HG03571 (cell line): ENCODE data around the gene APOC4.
"Not testable (repeated sequence)": the region's sequence is repeated elsewhere in the genome, so short reads cannot be mapped to it uniquely, and the experiment has no call there.

ENCODE experiments used
- ATAC-seq: cut with Tn5 transposase; IDR thresholded peaks from one replicate; pipeline ENCODE4 v1.9.1; 2021; ENCODE audit not compliant: unreplicated experiment

The APOC4 gene

GRCh38 chr19:44942067-44942571, at the start of gene APOC4:
TSS of gene APOC4 (plus strand) at chr19:44942237. CDS start at chr19:44942278, 41 bp downstream.
- no peak for ATAC-seq

- ATAC-seq, result no peak
These were observed 49.1 kb upstream of the APOC4 start for GRCh38 chr19:44892932-44893331.

- no peak for ATAC-seq
These were observed 48.5 kb upstream of the APOC4 start for GRCh38 chr19:44893332-44894051.

- no peak for ATAC-seq
These were observed 48.0 kb upstream of the APOC4 start for GRCh38 chr19:44894052-44894400.

- no peak for ATAC-seq
These were observed 47.1 kb upstream of the APOC4 start for GRCh38 chr19:44894946-44895345.

- ATAC-seq, result no peak
These were observed 44.2 kb upstream of the APOC4 start for GRCh38 chr19:44897835-44898234.

GRCh38 chr19:44900328-44901244, 41.5 kb upstream of the APOC4 start:
- ATAC-seq, result no peak

- no peak for ATAC-seq
These were observed 38.8 kb upstream of the APOC4 start for GRCh38 chr19:44903216-44903601.

GRCh38 chr19:44903602-44904425, 38.2 kb upstream of the APOC4 start:
- ATAC-seq, result no peak

- ATAC-seq, result no peak
These were observed 37.5 kb upstream of the APOC4 start for GRCh38 chr19:44904426-44904994.

GRCh38 chr19:44905437-44906160, 36.4 kb upstream of the APOC4 start, which contains the start of gene APOE:
TSS of gene APOE (plus strand) at chr19:44905796. CDS start at chr19:44906625, 829 bp downstream.
- no peak for ATAC-seq

GRCh38 chr19:44907613-44908012, 34.4 kb upstream of the APOC4 start:
- ATAC-seq, result no peak

GRCh38 chr19:44908074-44908835, 33.8 kb upstream of the APOC4 start:
- ATAC-seq, result no peak

GRCh38 chr19:44908836-44909261, 33.2 kb upstream of the APOC4 start:
- ATAC-seq, result no peak

GRCh38 chr19:44909775-44910174, 32.3 kb upstream of the APOC4 start:
- ATAC-seq, result no peak

- ATAC-seq, result not testable (repeated sequence)
These were observed 30.1 kb upstream of the APOC4 start for GRCh38 chr19:44911896-44912295.

- ATAC-seq, result no peak
These were observed 29.2 kb upstream of the APOC4 start for GRCh38 chr19:44912854-44913253.

GRCh38 chr19:44913512-44914432, 28.3 kb upstream of the APOC4 start:
- not testable (repeated sequence) for ATAC-seq
